Coronary artery (tissue), 2 donors: ENCODE data around the gene C14orf39.

ENCODE experiments used
- DNase-seq: peaks from one replicate; pipeline ENCODE4 v3.0.0-alpha.2; 2017; ENCODE audit warnings: low spot score
- H3K27ac ChIP-seq, 2 donors: fragments of 200-600 bp; sonication (generic); one replicate each; pipeline ENCODE4 v1.5.1; 2016 to 2019
- H3K4me3 ChIP-seq: fragments of 200-600 bp; sonication (generic); 2 replicates; pipeline ENCODE4 v1.5.1; 2016; ENCODE audit warnings: mild to moderate bottlenecking, moderate library complexity
- TF ChIP-seq, protein P1 (sequence below): fragments of 200-600 bp; sonication (generic); IDR thresholded peaks from one replicate; pipeline ENCODE4 v1.5.1; 2019; ENCODE audit warnings: antibody characterized with exemption

The C14orf39 gene, protein sequence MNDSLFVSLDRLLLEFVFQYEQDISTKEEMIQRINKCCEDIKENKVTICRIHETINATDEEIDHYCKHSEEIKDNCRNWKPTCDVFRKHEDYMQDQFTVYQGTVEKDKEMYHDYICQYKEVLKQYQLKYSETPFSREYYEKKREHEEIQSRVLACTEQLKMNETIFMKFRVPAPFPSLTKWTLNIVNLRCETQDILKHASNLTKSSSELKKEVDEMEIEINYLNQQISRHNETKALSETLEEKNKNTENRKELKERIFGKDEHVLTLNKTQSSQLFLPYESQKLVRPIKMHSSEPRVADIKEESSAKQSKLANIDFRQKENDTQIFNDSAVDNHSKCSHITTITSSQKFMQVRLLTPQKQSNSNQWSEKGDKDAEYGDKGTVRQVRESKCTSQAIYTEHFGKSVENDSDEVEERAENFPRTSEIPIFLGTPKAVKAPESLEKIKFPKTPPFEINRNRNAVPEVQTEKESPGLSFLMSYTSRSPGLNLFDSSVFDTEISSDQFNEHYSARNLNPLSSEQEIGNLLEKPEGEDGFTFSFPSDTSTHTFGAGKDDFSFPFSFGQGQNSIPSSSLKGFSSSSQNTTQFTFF

DNA sequence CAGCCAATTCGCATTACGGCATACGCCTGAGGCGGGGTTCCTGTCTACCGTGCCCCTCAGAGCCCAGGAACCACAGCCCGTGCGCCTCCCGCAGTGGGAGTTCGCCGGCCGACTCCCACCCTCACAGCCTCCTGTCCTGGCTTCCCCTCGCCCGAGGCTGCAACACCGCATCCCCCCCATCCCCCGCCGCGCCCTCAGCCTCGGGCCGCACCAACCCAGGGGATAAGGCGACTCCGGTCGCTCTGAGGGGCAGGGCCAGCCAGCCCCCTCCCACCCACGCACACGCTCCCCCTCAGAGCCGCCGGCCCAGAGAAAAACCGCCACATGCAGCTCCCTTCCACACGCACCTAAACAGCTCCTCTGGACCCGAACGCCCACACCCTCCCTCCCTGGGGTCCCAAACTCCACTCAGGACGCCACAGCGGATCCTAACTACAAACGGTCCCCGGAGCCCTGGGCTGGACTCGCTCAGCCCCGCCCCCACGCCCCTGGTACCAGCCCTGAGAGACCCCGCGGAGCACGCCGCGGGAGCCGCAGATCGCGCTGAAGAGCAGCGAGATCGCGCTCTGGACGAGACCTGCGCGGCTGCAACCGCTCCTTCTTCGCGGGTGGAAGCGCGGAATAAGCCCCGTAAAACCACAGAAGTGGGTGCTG, at the start of gene C14orf39:
C14orf39 (minus strand) TSS at position 466 of the 654 bp plus-strand sequence. CDS start 985 bp downstream, outside the sequence.
- no peak for DNase-seq
- H3K4me3 ChIP-seq, result peak within 1 kb of the TSS; percentile 47
- H3K27ac ChIP-seq, result no peak within 1 kb of the TSS
- TF ChIP-seq, protein P1, sequence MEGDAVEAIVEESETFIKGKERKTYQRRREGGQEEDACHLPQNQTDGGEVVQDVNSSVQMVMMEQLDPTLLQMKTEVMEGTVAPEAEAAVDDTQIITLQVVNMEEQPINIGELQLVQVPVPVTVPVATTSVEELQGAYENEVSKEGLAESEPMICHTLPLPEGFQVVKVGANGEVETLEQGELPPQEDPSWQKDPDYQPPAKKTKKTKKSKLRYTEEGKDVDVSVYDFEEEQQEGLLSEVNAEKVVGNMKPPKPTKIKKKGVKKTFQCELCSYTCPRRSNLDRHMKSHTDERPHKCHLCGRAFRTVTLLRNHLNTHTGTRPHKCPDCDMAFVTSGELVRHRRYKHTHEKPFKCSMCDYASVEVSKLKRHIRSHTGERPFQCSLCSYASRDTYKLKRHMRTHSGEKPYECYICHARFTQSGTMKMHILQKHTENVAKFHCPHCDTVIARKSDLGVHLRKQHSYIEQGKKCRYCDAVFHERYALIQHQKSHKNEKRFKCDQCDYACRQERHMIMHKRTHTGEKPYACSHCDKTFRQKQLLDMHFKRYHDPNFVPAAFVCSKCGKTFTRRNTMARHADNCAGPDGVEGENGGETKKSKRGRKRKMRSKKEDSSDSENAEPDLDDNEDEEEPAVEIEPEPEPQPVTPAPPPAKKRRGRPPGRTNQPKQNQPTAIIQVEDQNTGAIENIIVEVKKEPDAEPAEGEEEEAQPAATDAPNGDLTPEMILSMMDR, result no peak

DNA sequence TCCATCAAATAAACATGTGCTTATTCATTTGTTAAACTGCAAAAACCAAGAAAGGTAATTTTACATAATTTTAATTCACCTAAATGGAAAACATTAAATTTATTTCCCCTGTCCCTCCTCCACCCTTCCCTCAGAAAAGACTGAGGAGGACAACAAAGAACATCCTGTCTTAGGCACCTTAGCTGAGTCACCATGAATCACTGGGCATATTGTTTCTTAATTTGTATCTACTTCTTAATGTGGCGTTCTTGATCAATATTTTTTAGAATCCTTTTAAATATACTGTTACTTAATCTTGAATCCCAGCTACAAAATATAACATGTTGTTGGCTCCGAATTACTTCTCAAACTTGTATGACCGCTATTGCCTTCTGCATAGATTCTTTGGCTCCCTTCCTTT, 46.6 kb upstream of the C14orf39 start:
- no peak for DNase-seq
- H3K4me3 ChIP-seq, result no peak overlapping the region
- H3K27ac ChIP-seq, result no peak overlapping the region
- TF ChIP-seq, protein P1, result no peak

DNA sequence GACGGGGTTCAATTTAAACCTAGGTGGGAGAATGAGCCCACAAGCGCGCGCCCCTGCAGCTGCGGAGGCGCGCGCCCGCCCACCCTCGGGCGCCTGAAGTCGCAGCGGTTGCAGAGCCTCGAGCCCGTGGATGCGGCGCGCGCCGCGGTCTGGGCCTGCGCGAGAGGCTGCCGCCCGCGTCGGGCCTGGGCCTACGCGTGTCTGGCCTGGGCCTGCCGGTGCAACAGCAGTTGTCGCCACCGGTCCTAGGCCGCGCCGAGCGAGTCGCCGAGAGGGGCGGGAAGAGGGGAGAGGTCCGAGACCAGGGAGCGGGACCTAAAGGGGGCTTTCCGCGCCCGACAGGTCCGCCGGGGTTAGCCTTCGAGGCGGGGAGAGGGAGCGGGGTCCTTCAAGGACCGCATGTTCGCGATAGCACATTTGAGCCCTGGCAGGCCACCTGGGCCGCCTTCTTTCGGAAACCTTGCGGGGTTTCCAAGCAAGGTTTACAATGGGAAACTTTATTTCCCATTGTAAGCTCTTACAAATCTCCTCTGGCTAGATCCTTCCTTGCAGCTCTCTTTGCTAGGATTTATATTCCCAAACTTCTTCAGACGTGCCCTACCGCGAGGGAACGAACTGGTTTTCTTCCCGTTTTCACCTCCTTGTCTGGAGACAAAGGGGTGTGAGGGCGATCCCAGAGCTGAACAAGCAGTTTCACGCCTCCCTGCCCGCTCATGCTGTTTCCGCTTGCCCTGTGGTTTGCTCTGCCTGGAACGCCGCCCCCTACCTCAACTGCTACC, 29.8 kb upstream of the C14orf39 start:
- TF ChIP-seq, protein P1, result no peak
- peak overlapping the region; percentile 66 for H3K4me3 ChIP-seq
- no peak for DNase-seq

DNA sequence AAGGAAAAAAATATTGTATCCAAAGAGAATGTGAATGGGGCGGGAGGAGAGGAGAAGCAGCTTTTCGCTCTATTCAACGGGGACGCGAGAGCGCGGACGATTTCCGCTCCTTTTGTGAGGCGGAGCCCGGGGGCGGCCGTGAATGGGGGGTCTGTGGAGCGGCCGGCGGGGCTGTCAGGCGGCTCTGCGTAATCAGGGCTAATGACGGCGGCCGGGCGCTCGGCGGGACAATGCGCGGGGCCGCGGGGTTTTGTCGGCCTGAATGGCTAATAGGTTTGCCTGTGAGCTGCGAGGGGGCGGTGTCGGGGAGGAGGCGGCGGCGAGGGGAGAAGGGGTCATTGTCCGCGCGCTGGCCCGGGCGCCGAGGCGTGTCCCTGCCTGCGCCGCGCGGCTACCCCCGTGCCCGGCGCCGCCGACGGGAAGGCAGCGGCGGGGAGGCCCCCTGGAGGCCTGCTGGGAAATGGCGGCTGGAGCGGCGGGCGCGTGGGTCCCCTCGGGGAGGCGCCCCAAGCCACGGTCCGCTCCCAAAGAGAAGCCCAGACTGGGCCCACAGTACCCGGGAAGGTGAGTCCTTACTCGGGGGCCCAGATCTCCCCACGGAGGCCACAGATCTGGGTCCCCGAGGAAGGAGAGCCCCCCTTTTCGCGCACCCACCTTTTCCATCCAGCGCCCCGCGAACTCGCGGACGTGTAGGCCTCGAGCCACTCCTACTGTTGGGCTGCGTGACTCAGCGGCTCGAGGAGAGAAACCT, 29.1 kb upstream of the C14orf39 start:
- TF ChIP-seq, protein P1, result no peak
- H3K4me3 ChIP-seq, result peak overlapping the region; percentile 66
- no peak for DNase-seq
- H3K27ac ChIP-seq, result no peak overlapping the region

More for the DNA sequence above, 29.8 kb upstream of the C14orf39 start:
- no peak overlapping the region for H3K27ac ChIP-seq

DNA sequence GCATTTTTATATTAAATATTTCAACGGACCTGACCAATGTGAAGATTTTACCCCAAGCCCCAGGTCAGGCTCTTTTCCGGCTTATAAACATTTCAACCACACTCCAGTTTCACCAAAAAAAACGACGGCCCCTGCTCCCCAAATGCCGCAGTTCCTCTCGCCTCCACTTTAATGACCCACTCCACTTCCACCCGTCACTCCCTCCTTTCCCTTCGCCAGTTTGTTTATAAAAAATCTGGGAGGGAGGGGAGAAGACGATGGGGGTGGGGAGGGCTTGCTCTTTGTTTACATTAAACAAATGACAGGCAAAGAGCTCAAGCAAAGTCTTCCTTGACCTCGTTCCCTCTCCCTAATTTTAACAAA, 28.5 kb upstream of the C14orf39 start:
- TF ChIP-seq, protein P1, result no peak
- Histone ChIP-seq H3K4me3 (peak overlapping the region; percentile 66), H3K27ac (no peak overlapping the region)
- no peak for DNase-seq

DNA sequence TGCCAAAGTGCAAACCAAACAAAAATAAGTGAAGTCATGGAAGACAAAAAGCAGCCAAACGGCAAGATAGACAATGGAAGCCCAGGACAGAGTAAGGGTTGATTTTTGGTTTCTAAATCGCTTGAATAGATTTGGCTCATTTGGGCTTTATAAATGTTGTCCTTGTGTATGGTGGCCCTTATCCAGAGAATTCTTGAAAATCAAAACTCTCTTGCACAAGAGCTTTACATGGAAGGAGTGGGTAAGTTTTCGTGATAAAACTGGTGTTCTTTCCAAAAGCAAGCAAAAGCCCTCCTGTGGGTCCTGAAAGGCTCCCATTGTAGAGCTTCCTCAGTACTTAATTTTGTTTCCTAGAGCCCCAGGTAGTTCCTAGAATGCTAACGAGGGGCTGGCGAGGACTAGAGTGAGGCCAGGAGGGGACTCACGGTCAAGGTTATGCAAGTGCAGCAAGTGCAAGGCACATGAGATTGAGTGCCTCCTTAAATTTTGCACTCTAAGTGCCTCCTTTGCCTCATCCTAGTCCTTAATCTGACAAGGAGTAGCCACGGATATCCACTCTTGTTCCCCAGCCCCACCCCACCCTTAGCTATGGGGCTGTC, 27.2 kb upstream of the C14orf39 start:
- TF ChIP-seq, protein P1, result no peak
- H3K27ac ChIP-seq, result no peak overlapping the region
- DNase-seq, result no peak
- H3K4me3 ChIP-seq, result no peak overlapping the region
